ENCODE results near the gene FXYD5.

Gene FXYD5

GRCh38 chr19:35206379-35206778 lies 51.8 kb downstream of the FXYD5 start:
- POLR2A ChIA-PET, result interaction anchor here (0.6 to 1.2 kb wide), 3 partner anchors 30 to 61 kb away, joined by 3 to 6 read pairs (median 5); no protein-coding TSS in a partner anchor
- H3K4me1 ChIP-seq (ENCODE audit: control extremely low read depth in 1 of 4, control insufficient read depth in 4 of 4, insufficient read depth in 4 of 4, low read length in 3 of 4), result peaks cover 7 to 59% (median 45%) of the 10 kb centered on the region in 4 experiments
- H3K27me3 ChIP-seq (replicated peaks in 2 of 5; ENCODE audit: control insufficient read depth in 4 of 5, insufficient read depth in 5 of 5, low read length in 4 of 5), result no peaks in the 10 kb centered on the region
- CTCF ChIA-PET, result interaction anchor here (0.9 to 1.8 kb wide), 6 partner anchors 28 to 71 kb away, joined by 3 to 6 read pairs (median 3); partner anchors contain the start of gene FXYD5
- DNase-seq, result peak; percentile 91 to 99 (median 97)
- WGBS (ENCODE audit: insufficient coverage), result 0% methylated on average over 1 of the region's 5 CpGs
- peaks cover 0 to 2% (median 0%) of the 10 kb centered on the region in 5 experiments for H3K9me3 ChIP-seq (ENCODE audit: control extremely low read depth in 1 of 5, control insufficient read depth in 4 of 5, insufficient read depth in 2 of 5, low read depth in 1 of 5, low read length in 4 of 5)
- H3K36me3 ChIP-seq (ENCODE audit: control insufficient read depth in 4 of 4, insufficient read depth in 4 of 4, low read length in 3 of 4), result no peaks in the 10 kb centered on the region
- H3K4me3 ChIP-seq (ENCODE audit: control insufficient read depth in 1 of 7, extremely low read depth in 1 of 7, insufficient read depth in 4 of 7, low read depth in 2 of 7, low read length in 6 of 7), result no peak overlapping the region
- no peak overlapping the region for H3K27ac ChIP-seq (ENCODE audit: insufficient read depth in 1 of 2, low read depth in 1 of 2, low read length in 2 of 2, poor library complexity in 1 of 2, severe bottlenecking in 2 of 2)

- ChIA-PET POLR2A (interaction anchor here (0.6 to 1.2 kb wide), 3 partner anchors 30 to 61 kb away, joined by 3 to 6 read pairs (median 5); no protein-coding TSS in a partner anchor), CTCF (interaction anchor here (0.9 to 1.8 kb wide), 6 partner anchors 28 to 71 kb away, joined by 3 to 6 read pairs (median 3); partner anchors contain the start of gene FXYD5)
- DNase-seq, result no peak
- H3K9me3 ChIP-seq (ENCODE audit: control extremely low read depth in 1 of 5, control insufficient read depth in 4 of 5, insufficient read depth in 2 of 5, low read depth in 1 of 5, low read length in 4 of 5), result peaks cover 0 to 2% (median 0%) of the 10 kb centered on the region in 5 experiments
- peaks cover 7 to 63% (median 50%) of the 10 kb centered on the region in 4 experiments for H3K4me1 ChIP-seq (ENCODE audit: control extremely low read depth in 1 of 4, control insufficient read depth in 4 of 4, insufficient read depth in 4 of 4, low read length in 3 of 4)
- H3K36me3 ChIP-seq (ENCODE audit: control insufficient read depth in 4 of 4, insufficient read depth in 4 of 4, low read length in 3 of 4), result no peaks in the 10 kb centered on the region
- H3K27me3 ChIP-seq (replicated peaks in 2 of 5; ENCODE audit: control insufficient read depth in 4 of 5, insufficient read depth in 5 of 5, low read length in 4 of 5), result no peaks in the 10 kb centered on the region
- no peak overlapping the region for H3K4me3 ChIP-seq (ENCODE audit: control insufficient read depth in 1 of 7, extremely low read depth in 1 of 7, insufficient read depth in 4 of 7, low read depth in 2 of 7, low read length in 6 of 7)
- H3K27ac ChIP-seq (ENCODE audit: insufficient read depth in 1 of 2, low read depth in 1 of 2, low read length in 2 of 2, poor library complexity in 1 of 2, severe bottlenecking in 2 of 2), result no peak overlapping the region
- no CpG with 5 or more reads among the region's 1 CpG for WGBS (ENCODE audit: insufficient coverage)
Measured at GRCh38 chr19:35206855-35207254, 52.3 kb downstream of the FXYD5 start.

GRCh38 chr19:35207391-35207871 lies 52.9 kb downstream of the FXYD5 start:
- CTCF ChIA-PET, result interaction anchor here (1.8 kb wide), 1 partner anchor 72 kb away, joined by 5 read pairs; no protein-coding TSS in a partner anchor
- no peak overlapping the region for H3K27ac ChIP-seq (ENCODE audit: insufficient read depth in 1 of 2, low read depth in 1 of 2, low read length in 2 of 2, poor library complexity in 1 of 2, severe bottlenecking in 2 of 2)
- WGBS (ENCODE audit: insufficient coverage), result 90% methylated on average over 2 of the region's 8 CpGs
- no peaks in the 10 kb centered on the region for H3K27me3 ChIP-seq (replicated peaks in 2 of 5; ENCODE audit: control insufficient read depth in 4 of 5, insufficient read depth in 5 of 5, low read length in 4 of 5)
- peak in 2 of 3 donors; percentile 50 to 62 for DNase-seq
- peaks cover 0 to 2% (median 0%) of the 10 kb centered on the region in 5 experiments for H3K9me3 ChIP-seq (ENCODE audit: control extremely low read depth in 1 of 5, control insufficient read depth in 4 of 5, insufficient read depth in 2 of 5, low read depth in 1 of 5, low read length in 4 of 5)
- POLR2A ChIA-PET, result no interaction called here
- H3K4me1 ChIP-seq (ENCODE audit: control extremely low read depth in 1 of 4, control insufficient read depth in 4 of 4, insufficient read depth in 4 of 4, low read length in 3 of 4), result peaks cover 11 to 69% (median 56%) of the 10 kb centered on the region in 4 experiments
- H3K4me3 ChIP-seq (ENCODE audit: control insufficient read depth in 1 of 7, extremely low read depth in 1 of 7, insufficient read depth in 4 of 7, low read depth in 2 of 7, low read length in 6 of 7), result no peak overlapping the region
- H3K36me3 ChIP-seq (ENCODE audit: control insufficient read depth in 4 of 4, insufficient read depth in 4 of 4, low read length in 3 of 4), result no peaks in the 10 kb centered on the region

- H3K27me3 ChIP-seq (replicated peaks in 2 of 5; ENCODE audit: control insufficient read depth in 4 of 5, insufficient read depth in 5 of 5, low read length in 4 of 5), result no peaks in the 10 kb centered on the region
- 94% methylated on average over 6 of the region's 8 CpGs for WGBS (ENCODE audit: insufficient coverage)
- no peak overlapping the region for H3K27ac ChIP-seq (ENCODE audit: insufficient read depth in 1 of 2, low read depth in 1 of 2, low read length in 2 of 2, poor library complexity in 1 of 2, severe bottlenecking in 2 of 2)
- peaks cover 12 to 75% (median 62%) of the 10 kb centered on the region in 4 experiments for H3K4me1 ChIP-seq (ENCODE audit: control extremely low read depth in 1 of 4, control insufficient read depth in 4 of 4, insufficient read depth in 4 of 4, low read length in 3 of 4)
- peaks cover 0 to 2% (median 0%) of the 10 kb centered on the region in 5 experiments for H3K9me3 ChIP-seq (ENCODE audit: control extremely low read depth in 1 of 5, control insufficient read depth in 4 of 5, insufficient read depth in 2 of 5, low read depth in 1 of 5, low read length in 4 of 5)
- no peak for DNase-seq
- no peaks in the 10 kb centered on the region for H3K36me3 ChIP-seq (ENCODE audit: control insufficient read depth in 4 of 4, insufficient read depth in 4 of 4, low read length in 3 of 4)
- no peak overlapping the region for H3K4me3 ChIP-seq (ENCODE audit: control insufficient read depth in 1 of 7, extremely low read depth in 1 of 7, insufficient read depth in 4 of 7, low read depth in 2 of 7, low read length in 6 of 7)
- ChIA-PET POLR2A (no interaction called here), CTCF (interaction anchor here (1.8 kb wide), 1 partner anchor 72 kb away, joined by 5 read pairs; no protein-coding TSS in a partner anchor)
Measured at GRCh38 chr19:35208121-35208520, 53.6 kb downstream of the FXYD5 start.

- Histone ChIP-seq H3K9me3 (ENCODE audit: control extremely low read depth in 1 of 5, control insufficient read depth in 4 of 5, insufficient read depth in 2 of 5, low read depth in 1 of 5, low read length in 4 of 5) (peaks cover 0 to 2% (median 0%) of the 10 kb centered on the region in 5 experiments), H3K4me1 (ENCODE audit: control extremely low read depth in 1 of 4, control insufficient read depth in 4 of 4, insufficient read depth in 4 of 4, low read length in 3 of 4) (peaks cover 11 to 76% (median 70%) of the 10 kb centered on the region in 4 experiments), H3K27ac (ENCODE audit: insufficient read depth in 1 of 2, low read depth in 1 of 2, low read length in 2 of 2, poor library complexity in 1 of 2, severe bottlenecking in 2 of 2) (no peak overlapping the region), H3K36me3 (ENCODE audit: control insufficient read depth in 4 of 4, insufficient read depth in 4 of 4, low read length in 3 of 4) (no peaks in the 10 kb centered on the region), H3K27me3 (replicated peaks in 2 of 5; ENCODE audit: control insufficient read depth in 4 of 5, insufficient read depth in 5 of 5, low read length in 4 of 5) (no peaks in the 10 kb centered on the region), H3K4me3 (ENCODE audit: control insufficient read depth in 1 of 7, extremely low read depth in 1 of 7, insufficient read depth in 4 of 7, low read depth in 2 of 7, low read length in 6 of 7) (no peak overlapping the region)
- ChIA-PET POLR2A (no interaction called here), CTCF (no interaction called here)
- no CpG with 5 or more reads among the region's 4 CpGs for WGBS (ENCODE audit: insufficient coverage)
- no peak for DNase-seq
Measured at GRCh38 chr19:35209646-35210045, 55.1 kb downstream of the FXYD5 start.

DNA sequence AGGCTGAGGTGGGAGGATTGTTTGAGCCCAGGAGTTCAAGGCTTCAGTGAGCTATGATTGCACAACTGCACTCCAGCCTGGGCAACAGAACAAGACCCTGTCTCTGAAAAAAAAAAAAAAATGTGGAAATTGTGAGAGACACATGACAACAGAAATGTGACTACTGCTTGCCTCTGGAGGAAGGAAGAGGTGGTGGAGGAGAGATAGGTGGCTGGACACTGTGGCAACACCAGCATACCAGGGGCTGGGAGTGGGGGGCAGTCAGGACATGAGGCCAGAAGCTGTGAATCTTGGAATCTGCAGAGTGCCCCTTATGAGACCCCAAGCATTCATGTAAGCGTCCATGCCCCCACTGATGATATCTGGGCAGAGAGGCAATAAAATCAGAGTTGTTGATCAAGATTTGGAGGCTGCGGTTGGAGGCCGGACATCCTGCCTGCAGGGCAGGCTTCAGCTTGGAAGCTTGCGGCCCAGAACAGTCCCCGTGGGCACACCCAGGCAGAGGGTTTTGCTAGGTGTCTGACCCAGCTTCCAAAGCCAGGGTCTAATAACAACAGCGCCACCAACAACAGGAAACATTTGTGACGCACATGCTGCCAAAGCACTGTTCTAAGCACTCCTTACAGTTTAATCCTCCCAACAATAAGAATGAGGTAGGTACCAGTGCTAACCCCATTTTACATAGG lies 57.2 kb downstream of the FXYD5 start:
- Histone ChIP-seq H3K27me3 (replicated peaks in 2 of 5; ENCODE audit: control insufficient read depth in 4 of 5, insufficient read depth in 5 of 5, low read length in 4 of 5) (no peaks in the 10 kb centered on the region), H3K9me3 (ENCODE audit: control extremely low read depth in 1 of 5, control insufficient read depth in 4 of 5, insufficient read depth in 2 of 5, low read depth in 1 of 5, low read length in 4 of 5) (peaks cover 0 to 2% (median 0%) of the 10 kb centered on the region in 5 experiments), H3K36me3 (ENCODE audit: control insufficient read depth in 4 of 4, insufficient read depth in 4 of 4, low read length in 3 of 4) (no peaks in the 10 kb centered on the region), H3K4me3 (ENCODE audit: control insufficient read depth in 1 of 7, extremely low read depth in 1 of 7, insufficient read depth in 4 of 7, low read depth in 2 of 7, low read length in 6 of 7) (peak overlapping the region in 4 of 7 experiments; percentile 9 to 45 (median 26)), H3K4me1 (ENCODE audit: control extremely low read depth in 1 of 4, control insufficient read depth in 4 of 4, insufficient read depth in 4 of 4, low read length in 3 of 4) (peaks cover 10 to 71% (median 63%) of the 10 kb centered on the region in 4 experiments), H3K27ac (ENCODE audit: insufficient read depth in 1 of 2, low read depth in 1 of 2, low read length in 2 of 2, poor library complexity in 1 of 2, severe bottlenecking in 2 of 2) (peak overlapping the region in 1 of 2 experiments; percentile 36)
- POLR2A ChIA-PET, result no interaction called here
- WGBS (ENCODE audit: insufficient coverage), result 0% methylated on average over 5 of the region's 7 CpGs
- peak; percentile 75 to 91 (median 87) for DNase-seq
- CTCF ChIA-PET, result interaction anchor here (0.7 to 1.5 kb wide), 6 partner anchors 11 to 58 kb away, joined by 3 to 4 read pairs (median 3); partner anchors contain the start of gene FAM187B
